ENCODE data around the gene ARHGAP9. TPM values are rescaled to one million over a fixed set of nuclear protein-coding genes. Genes with fewer than 3 reads are reported as not detected.
"Not testable (repeated sequence)": the region's sequence is repeated elsewhere in the genome, so short reads cannot be mapped to it uniquely, and the experiment has no call there.

ARHGAP9 gene
- total RNA-seq, 1 donor from 2014 or later: 5.2 TPM

GRCh38 chr12:57511588-57512325, 32.1 kb upstream of the ARHGAP9 start:
- Histone ChIP-seq H3K27me3 (ENCODE audit: control insufficient read depth in 3 of 3, insufficient read depth in 3 of 3, low read length in 3 of 3) (no peaks in the 10 kb centered on the region), H3K4me3 (ENCODE audit: low read length in 3 of 3) (no peak overlapping the region), H3K9ac (ENCODE audit: low read depth in 1 of 3, low read length in 3 of 3) (no peak overlapping the region), H3K27ac (ENCODE audit: low read depth, low read length) (no peak overlapping the region), H3K36me3 (ENCODE audit: control insufficient read depth in 3 of 3, insufficient read depth in 3 of 3, low read length in 3 of 3) (peaks cover 48 to 52% (median 49%) of the 10 kb centered on the region in 3 donors), H3K9me3 (ENCODE audit: control insufficient read depth in 3 of 3, low read length in 3 of 3) (no peaks in the 10 kb centered on the region), H3K4me1 (ENCODE audit: control insufficient read depth in 3 of 3, insufficient read depth in 3 of 3, low read length in 3 of 3) (peaks cover under 1 to 3% (median 3%) of the 10 kb centered on the region in 3 donors)

GRCh38 chr12:57511161-57511560, 31.5 kb upstream of the ARHGAP9 start:
- Histone ChIP-seq H3K9me3 (ENCODE audit: control insufficient read depth in 3 of 3, low read length in 3 of 3) (no peaks in the 10 kb centered on the region), H3K9ac (ENCODE audit: low read depth in 1 of 3, low read length in 3 of 3) (no peak overlapping the region), H3K27ac (ENCODE audit: low read depth, low read length) (no peak overlapping the region), H3K27me3 (ENCODE audit: control insufficient read depth in 3 of 3, insufficient read depth in 3 of 3, low read length in 3 of 3) (no peaks in the 10 kb centered on the region), H3K36me3 (ENCODE audit: control insufficient read depth in 3 of 3, insufficient read depth in 3 of 3, low read length in 3 of 3) (peaks cover 42 to 48% (median 46%) of the 10 kb centered on the region in 3 donors), H3K4me1 (ENCODE audit: control insufficient read depth in 3 of 3, insufficient read depth in 3 of 3, low read length in 3 of 3) (no peaks in the 10 kb centered on the region), H3K4me3 (ENCODE audit: low read length in 3 of 3) (no peak overlapping the region)

GRCh38 chr12:57507796-57508195, 28.1 kb upstream of the ARHGAP9 start:
- not testable (repeated sequence) for H3K27ac ChIP-seq (ENCODE audit: low read depth, low read length); H3K4me1 ChIP-seq (ENCODE audit: control insufficient read depth in 3 of 3, insufficient read depth in 3 of 3, low read length in 3 of 3); H3K9me3 ChIP-seq (ENCODE audit: control insufficient read depth in 3 of 3, low read length in 3 of 3); H3K4me3 ChIP-seq (ENCODE audit: low read length in 3 of 3); H3K27me3 ChIP-seq (ENCODE audit: control insufficient read depth in 3 of 3, insufficient read depth in 3 of 3, low read length in 3 of 3); H3K9ac ChIP-seq (ENCODE audit: low read depth in 1 of 3, low read length in 3 of 3)
- peaks cover 30 to 44% (median 40%) of the 10 kb centered on the region in 3 donors for H3K36me3 ChIP-seq (ENCODE audit: control insufficient read depth in 3 of 3, insufficient read depth in 3 of 3, low read length in 3 of 3)

GRCh38 chr12:57506541-57506940, 26.9 kb upstream of the ARHGAP9 start:
- H3K4me1 ChIP-seq (ENCODE audit: control insufficient read depth in 3 of 3, insufficient read depth in 3 of 3, low read length in 3 of 3); H3K4me3 ChIP-seq (ENCODE audit: low read length in 3 of 3); H3K9me3 ChIP-seq (ENCODE audit: control insufficient read depth in 3 of 3, low read length in 3 of 3); H3K27ac ChIP-seq (ENCODE audit: low read depth, low read length); H3K27me3 ChIP-seq (ENCODE audit: control insufficient read depth in 3 of 3, insufficient read depth in 3 of 3, low read length in 3 of 3); H3K9ac ChIP-seq (ENCODE audit: low read depth in 1 of 3, low read length in 3 of 3): not testable (repeated sequence)
- peaks cover 27 to 39% (median 33%) of the 10 kb centered on the region in 3 donors for H3K36me3 ChIP-seq (ENCODE audit: control insufficient read depth in 3 of 3, insufficient read depth in 3 of 3, low read length in 3 of 3)

GRCh38 chr12:57502311-57502969, 22.8 kb upstream of the ARHGAP9 start:
- H3K36me3 ChIP-seq (ENCODE audit: control insufficient read depth in 3 of 3, insufficient read depth in 3 of 3, low read length in 3 of 3): peaks cover 43 to 65% (median 57%) of the 10 kb centered on the region in 3 donors
- H3K4me1 ChIP-seq (ENCODE audit: control insufficient read depth in 3 of 3, insufficient read depth in 3 of 3, low read length in 3 of 3); H3K27ac ChIP-seq (ENCODE audit: low read depth, low read length); H3K9me3 ChIP-seq (ENCODE audit: control insufficient read depth in 3 of 3, low read length in 3 of 3); H3K27me3 ChIP-seq (ENCODE audit: control insufficient read depth in 3 of 3, insufficient read depth in 3 of 3, low read length in 3 of 3); H3K9ac ChIP-seq (ENCODE audit: low read depth in 1 of 3, low read length in 3 of 3); H3K4me3 ChIP-seq (ENCODE audit: low read length in 3 of 3): not testable (repeated sequence)

GRCh38 chr12:57500213-57500612, 20.5 kb upstream of the ARHGAP9 start:
- no peaks in the 10 kb centered on the region for H3K4me1 ChIP-seq (ENCODE audit: control insufficient read depth in 3 of 3, insufficient read depth in 3 of 3, low read length in 3 of 3)
- H3K27me3 ChIP-seq (ENCODE audit: control insufficient read depth in 3 of 3, insufficient read depth in 3 of 3, low read length in 3 of 3): no peaks in the 10 kb centered on the region
- no peaks in the 10 kb centered on the region for H3K9me3 ChIP-seq (ENCODE audit: control insufficient read depth in 3 of 3, low read length in 3 of 3)
- no peak overlapping the region for H3K27ac ChIP-seq (ENCODE audit: low read depth, low read length)
- H3K4me3 ChIP-seq (ENCODE audit: low read length in 3 of 3): no peak overlapping the region
- peaks cover 37 to 56% (median 52%) of the 10 kb centered on the region in 3 donors for H3K36me3 ChIP-seq (ENCODE audit: control insufficient read depth in 3 of 3, insufficient read depth in 3 of 3, low read length in 3 of 3)
- H3K9ac ChIP-seq (ENCODE audit: low read depth in 1 of 3, low read length in 3 of 3): no peak overlapping the region

- Histone ChIP-seq H3K36me3 (ENCODE audit: control insufficient read depth in 3 of 3, insufficient read depth in 3 of 3, low read length in 3 of 3) (peaks cover 28 to 43% (median 37%) of the 10 kb centered on the region in 3 donors), H3K4me1 (ENCODE audit: control insufficient read depth in 3 of 3, insufficient read depth in 3 of 3, low read length in 3 of 3) (no peaks in the 10 kb centered on the region), H3K27me3 (ENCODE audit: control insufficient read depth in 3 of 3, insufficient read depth in 3 of 3, low read length in 3 of 3) (no peaks in the 10 kb centered on the region), H3K27ac (ENCODE audit: low read depth, low read length) (no peak overlapping the region), H3K4me3 (ENCODE audit: low read length in 3 of 3) (no peak overlapping the region), H3K9ac (ENCODE audit: low read depth in 1 of 3, low read length in 3 of 3) (no peak overlapping the region), H3K9me3 (ENCODE audit: control insufficient read depth in 3 of 3, low read length in 3 of 3) (no peaks in the 10 kb centered on the region)
Measured at GRCh38 chr12:57498571-57498970, 18.9 kb upstream of the ARHGAP9 start.

GRCh38 chr12:57498132-57498502, 18.5 kb upstream of the ARHGAP9 start:
- peaks cover 28 to 43% (median 37%) of the 10 kb centered on the region in 3 donors for H3K36me3 ChIP-seq (ENCODE audit: control insufficient read depth in 3 of 3, insufficient read depth in 3 of 3, low read length in 3 of 3)
- no peak overlapping the region for H3K27ac ChIP-seq (ENCODE audit: low read depth, low read length)
- no peak overlapping the region for H3K4me3 ChIP-seq (ENCODE audit: low read length in 3 of 3)
- no peaks in the 10 kb centered on the region for H3K9me3 ChIP-seq (ENCODE audit: control insufficient read depth in 3 of 3, low read length in 3 of 3)
- no peaks in the 10 kb centered on the region for H3K27me3 ChIP-seq (ENCODE audit: control insufficient read depth in 3 of 3, insufficient read depth in 3 of 3, low read length in 3 of 3)
- H3K4me1 ChIP-seq (ENCODE audit: control insufficient read depth in 3 of 3, insufficient read depth in 3 of 3, low read length in 3 of 3): no peaks in the 10 kb centered on the region
- H3K9ac ChIP-seq (ENCODE audit: low read depth in 1 of 3, low read length in 3 of 3): no peak overlapping the region

GRCh38 chr12:57497223-57498131, 17.8 kb upstream of the ARHGAP9 start:
- Histone ChIP-seq H3K27ac (ENCODE audit: low read depth, low read length) (no peak overlapping the region), H3K9me3 (ENCODE audit: control insufficient read depth in 3 of 3, low read length in 3 of 3) (no peaks in the 10 kb centered on the region), H3K4me1 (ENCODE audit: control insufficient read depth in 3 of 3, insufficient read depth in 3 of 3, low read length in 3 of 3) (no peaks in the 10 kb centered on the region), H3K36me3 (ENCODE audit: control insufficient read depth in 3 of 3, insufficient read depth in 3 of 3, low read length in 3 of 3) (peaks cover 28 to 49% (median 41%) of the 10 kb centered on the region in 3 donors), H3K9ac (ENCODE audit: low read depth in 1 of 3, low read length in 3 of 3) (no peak overlapping the region), H3K27me3 (ENCODE audit: control insufficient read depth in 3 of 3, insufficient read depth in 3 of 3, low read length in 3 of 3) (no peaks in the 10 kb centered on the region), H3K4me3 (ENCODE audit: low read length in 3 of 3) (no peak overlapping the region)
